ENCODE results near the gene POLR2H.

GRCh38 chr3:184386047-184386806 is 24.7 kb downstream of the POLR2H start:
- TF ChIP-seq CTCF (IDR thresholded peaks at IDR 0.05) = no peak
- no peak for TF ChIP-seq GABPB1 (CRISPR knock-in tag; IDR thresholded peaks at IDR 0.05)
- TF ChIP-seq ZSCAN18 (CRISPR knock-in tag; IDR thresholded peaks at IDR 0.05) = no peak
- no peak for TF ChIP-seq CREM (CRISPR knock-in tag; IDR thresholded peaks at IDR 0.05)
- no peak for TF ChIP-seq MAX (CRISPR knock-in tag; IDR thresholded peaks at IDR 0.05)

Data from WTC11 (cell line).